GM18517 (cell line): ENCODE data around the gene LPP.
A peak's percentile ranks its signal among the peaks of the same experiment; 100 is the strongest.

ENCODE experiments used
- ATAC-seq: cut with Tn5 transposase; IDR thresholded peaks from one replicate; pipeline ENCODE4 v1.9.1; 2021; ENCODE audit warnings: mild to moderate bottlenecking, moderate library complexity; ENCODE audit not compliant: unreplicated experiment

LPP gene

DNA sequence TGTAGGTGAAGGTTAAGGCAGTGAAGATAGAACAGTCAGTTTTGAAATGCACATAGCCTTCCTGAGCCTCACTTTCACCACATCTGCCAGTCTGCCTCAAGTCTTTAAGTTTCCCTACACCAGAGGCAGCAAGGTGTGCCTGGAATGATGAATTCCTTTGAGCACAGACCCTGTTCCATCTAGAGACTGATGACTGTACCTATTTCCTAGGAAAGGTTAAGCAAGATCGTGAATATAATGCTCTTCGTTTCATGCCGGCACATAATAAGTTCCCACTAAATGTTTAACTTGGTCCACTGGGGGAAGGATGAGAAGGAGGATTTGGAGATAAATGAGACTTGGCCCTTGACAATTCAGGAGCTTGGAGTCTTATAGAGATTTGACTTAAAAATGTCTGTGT is 141.9 kb downstream of the LPP start:
- no peak for ATAC-seq

DNA sequence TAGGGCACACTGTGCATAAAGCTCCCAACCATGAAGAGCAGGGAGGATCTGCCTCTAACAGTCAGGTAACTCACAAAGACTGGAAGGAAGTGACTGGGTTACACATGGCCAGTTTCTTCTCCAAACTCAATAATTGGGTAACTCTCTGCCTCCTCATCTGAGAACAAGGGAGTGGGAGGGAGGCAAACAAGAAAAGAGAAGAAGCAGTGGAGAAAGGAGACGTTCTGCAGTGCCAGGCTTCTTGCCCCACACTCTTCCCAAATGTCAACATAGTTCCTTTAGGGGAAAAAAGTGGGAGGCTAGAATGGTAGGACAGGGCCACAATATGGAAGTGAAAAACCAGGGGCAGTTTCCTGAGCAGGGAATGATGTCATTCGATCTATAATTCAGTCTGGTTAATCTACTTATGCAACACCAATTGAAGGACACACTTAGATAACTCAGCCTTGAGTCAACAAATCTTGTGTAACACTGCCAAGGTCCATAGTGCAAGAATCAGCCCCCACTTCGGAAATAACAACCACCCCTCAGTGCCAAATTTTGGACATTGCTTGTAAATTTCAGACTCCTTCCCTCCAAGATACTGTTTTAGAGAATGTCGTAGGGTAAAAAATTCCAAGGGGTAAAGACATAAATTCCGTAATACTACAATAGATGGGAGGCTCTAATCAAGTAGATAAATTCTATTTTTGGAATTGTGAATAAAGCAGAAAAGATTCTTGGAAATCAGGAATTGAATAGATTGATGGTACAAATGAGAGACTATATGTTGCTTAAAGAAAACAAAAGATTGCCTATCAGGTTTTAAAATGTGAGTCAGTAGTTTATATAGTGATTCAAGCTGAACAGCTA is 143.0 kb downstream of the LPP start:
- no peak for ATAC-seq

GRCh38 chr3:188298585-188298984 is 144.6 kb downstream of the LPP start:
- no peak for ATAC-seq

- ATAC-seq = no peak
These were observed 145.1 kb downstream of the LPP start for GRCh38 chr3:188299068-188299467.

DNA sequence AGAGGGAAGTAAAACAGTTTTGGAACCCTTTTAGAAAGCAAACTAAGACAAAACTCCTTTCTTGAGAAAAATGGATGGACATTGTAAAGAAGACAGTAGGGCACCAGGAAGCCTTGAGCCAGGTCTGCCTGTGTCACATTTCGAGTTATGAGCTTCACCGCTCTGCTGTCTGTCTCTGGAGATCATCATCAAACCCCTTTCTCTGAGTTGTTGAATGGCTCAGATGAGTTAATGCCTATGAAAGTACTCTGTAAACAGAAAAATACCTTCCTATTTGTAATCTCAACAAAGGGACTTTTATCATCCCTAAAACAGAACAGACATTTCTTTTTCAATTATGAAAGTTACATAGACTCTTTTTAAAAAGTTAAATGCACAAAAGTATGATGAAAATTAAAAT is 145.8 kb downstream of the LPP start:
- ATAC-seq = no peak

GRCh38 chr3:188301147-188301546 is 147.2 kb downstream of the LPP start:
- no peak for ATAC-seq

DNA sequence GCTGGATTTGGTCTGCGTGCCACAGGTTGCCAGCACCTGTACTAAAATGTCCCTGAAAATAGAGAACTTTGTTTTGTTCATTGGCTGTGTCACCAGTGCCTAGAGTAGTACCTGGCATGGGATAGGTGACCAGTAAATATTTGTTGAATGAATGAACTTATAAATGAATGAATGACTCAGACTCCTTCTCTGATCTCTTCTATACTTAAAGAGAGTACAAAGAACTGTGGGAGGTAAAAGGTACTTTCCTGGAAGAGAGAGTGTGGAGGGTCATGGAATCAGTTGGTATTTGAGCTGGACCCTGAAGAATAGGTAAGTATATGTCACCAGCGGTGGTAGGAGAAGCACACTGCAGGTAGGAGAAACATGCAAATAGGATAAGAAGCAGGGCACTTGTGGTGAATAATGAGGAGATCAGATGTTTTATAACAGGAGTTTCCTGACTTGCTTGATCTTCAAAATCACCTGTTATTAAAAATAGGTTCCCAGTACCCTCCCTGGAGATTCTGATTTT is 149.4 kb downstream of the LPP start:
- no peak for ATAC-seq

- ATAC-seq = no peak
These were observed 149.9 kb downstream of the LPP start for GRCh38 chr3:188303823-188304222.

DNA sequence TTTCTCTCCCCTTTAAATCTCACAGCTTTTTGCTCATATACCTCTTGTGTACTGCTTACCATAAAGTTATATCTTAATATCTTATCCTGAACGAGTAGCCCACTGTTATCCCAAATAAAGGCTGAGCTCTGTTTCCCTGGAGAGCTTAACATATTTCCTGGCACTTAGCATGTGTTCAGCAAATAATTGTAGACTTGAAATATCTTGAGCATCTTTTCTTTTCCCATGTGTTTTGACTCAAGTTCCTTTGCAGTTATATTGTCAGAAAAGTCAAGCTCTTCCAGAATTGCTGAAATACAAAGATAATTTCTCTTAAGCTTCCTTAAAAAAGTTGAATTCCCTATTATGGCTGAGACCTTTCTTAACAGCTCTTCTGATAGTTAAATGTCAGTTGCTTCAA is 150.5 kb downstream of the LPP start:
- no peak for ATAC-seq

- no peak for ATAC-seq
These were observed 151.3 kb downstream of the LPP start for GRCh38 chr3:188305220-188305619.

- ATAC-seq = no peak
These were observed 152.6 kb downstream of the LPP start for GRCh38 chr3:188306435-188307005.

DNA sequence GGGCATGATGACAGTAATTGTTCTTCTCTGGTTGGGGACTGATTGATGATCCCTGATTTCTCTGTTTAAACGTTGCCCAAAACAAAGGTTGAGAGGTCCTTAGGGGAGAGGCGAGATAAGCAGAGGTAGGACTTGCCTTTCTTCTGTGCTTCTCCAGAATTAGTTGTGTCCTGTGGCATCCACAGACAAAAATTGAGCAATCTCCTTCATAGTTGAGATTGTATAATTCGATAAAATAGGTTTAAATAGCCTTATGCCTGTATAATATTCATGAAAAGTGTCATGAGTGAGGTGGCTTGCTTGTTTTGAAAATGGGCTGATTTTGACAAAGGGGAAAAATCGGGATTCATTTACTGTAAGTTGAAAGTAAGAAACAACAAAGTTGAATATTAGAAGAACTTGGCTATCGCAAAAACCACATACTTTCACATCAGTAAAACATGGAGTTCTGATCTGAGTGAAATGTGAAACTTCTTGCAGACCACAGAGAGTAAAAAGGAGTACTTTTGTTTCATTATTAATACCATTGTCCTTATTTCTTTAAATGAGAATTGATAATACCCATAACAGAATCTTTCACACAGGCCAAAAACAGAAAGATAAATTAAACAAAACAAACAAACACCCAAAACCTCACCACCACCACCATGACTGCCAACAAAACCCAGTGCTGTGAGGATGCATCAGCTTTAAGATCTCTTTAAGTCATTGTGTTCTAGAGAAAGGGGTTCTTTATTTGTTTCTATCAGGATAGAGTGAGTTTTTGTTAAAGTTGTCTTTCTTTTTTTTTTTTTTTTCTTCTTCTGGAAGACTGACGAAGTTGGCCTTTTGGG is 155.7 kb downstream of the LPP start:
- ATAC-seq = peak; percentile 98

DNA sequence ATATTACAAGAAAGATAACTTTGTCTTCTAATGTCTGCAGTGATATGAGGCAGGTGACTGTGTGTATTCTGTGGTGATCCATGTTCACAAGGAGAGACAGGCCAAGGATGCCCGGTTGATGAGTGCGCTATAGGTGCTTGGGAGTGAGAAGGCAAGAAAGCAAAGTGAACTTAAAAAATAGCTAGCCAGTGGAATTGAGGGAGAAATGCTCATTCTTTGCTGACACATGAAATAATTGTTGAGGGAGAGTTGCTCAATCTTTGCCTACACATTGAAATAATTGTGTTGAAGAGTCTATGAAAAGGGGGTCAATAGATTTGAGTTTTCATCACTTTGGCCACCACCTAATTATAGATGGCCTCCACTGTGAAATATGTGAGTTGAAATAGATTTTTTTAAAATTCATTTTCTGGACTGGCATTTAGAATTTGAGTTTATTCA is 156.3 kb downstream of the LPP start:
- ATAC-seq = no peak

GRCh38 chr3:188315553-188315952 is 161.6 kb downstream of the LPP start:
- no peak for ATAC-seq

DNA sequence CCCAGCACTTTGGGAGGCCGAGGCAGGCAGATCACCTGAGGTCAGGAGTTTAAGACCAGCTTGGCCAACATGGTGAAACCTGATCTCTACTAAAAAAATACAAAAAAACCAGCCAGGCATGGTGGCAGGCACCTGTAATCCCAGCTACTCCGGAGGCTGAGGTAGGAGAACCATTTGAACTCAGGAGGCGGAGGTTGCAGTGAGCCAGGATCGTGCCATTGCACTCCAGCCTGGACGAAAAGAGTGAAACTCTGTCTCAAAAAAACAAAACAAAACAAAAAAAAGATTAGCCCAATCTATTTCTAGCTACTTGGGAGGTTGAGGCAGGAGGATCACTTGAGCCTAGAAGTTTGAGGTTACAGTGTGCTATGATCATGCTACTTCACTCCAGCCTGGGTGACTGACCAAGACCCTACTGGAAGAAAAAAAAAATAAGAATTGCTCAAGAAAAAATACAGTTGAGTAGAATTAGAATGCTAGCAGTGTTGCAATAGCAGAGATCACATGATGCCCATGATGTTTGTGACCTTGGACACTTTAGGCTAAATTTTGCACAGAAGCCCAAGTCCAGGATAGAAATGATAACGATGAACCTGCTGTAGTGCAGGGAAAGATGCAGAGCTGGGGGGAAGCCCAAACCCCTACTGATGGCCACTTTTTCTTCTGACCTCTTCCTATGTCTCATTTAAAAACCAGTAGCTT is 162.2 kb downstream of the LPP start:
- no peak for ATAC-seq

DNA sequence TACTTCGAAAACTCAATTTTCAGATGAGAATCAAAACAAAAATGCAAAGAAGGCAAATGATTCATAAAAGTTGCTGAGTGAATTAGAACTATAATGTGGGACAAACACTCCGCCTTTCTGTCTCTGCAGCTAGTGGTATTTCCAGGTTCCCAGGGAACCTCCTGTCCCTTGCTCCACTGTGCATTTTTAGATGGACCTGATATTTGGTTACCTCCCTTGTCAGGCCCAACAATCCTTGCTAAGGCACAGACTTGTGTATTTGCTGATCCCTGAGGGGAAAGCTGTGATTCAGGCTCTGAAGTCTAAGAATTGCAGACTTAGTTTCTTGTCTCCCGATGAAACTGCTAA is 162.7 kb downstream of the LPP start:
- ATAC-seq = no peak

- no peak for ATAC-seq
These were observed 165.6 kb downstream of the LPP start for GRCh38 chr3:188319569-188319968.

GRCh38 chr3:188320757-188321156 is 166.8 kb downstream of the LPP start:
- no peak for ATAC-seq

DNA sequence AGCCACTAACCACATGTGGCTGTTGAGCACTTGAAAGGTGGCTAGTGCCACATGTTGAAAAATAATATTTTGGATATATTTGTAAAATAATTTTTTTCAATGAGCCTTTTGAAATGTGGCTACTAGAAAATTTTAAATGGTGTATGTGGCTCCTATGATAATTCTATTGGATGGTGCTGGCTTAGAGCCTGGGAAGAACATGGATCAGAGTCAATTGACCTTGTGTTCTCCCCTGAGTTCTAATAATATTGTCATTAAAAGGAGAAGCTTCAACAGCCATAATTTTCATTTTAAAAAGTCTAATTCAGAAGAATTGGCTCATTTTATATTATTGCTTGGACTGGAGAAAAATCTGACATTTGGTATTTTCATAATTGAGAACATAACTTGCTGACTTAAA is 167.3 kb downstream of the LPP start:
- no peak for ATAC-seq

DNA sequence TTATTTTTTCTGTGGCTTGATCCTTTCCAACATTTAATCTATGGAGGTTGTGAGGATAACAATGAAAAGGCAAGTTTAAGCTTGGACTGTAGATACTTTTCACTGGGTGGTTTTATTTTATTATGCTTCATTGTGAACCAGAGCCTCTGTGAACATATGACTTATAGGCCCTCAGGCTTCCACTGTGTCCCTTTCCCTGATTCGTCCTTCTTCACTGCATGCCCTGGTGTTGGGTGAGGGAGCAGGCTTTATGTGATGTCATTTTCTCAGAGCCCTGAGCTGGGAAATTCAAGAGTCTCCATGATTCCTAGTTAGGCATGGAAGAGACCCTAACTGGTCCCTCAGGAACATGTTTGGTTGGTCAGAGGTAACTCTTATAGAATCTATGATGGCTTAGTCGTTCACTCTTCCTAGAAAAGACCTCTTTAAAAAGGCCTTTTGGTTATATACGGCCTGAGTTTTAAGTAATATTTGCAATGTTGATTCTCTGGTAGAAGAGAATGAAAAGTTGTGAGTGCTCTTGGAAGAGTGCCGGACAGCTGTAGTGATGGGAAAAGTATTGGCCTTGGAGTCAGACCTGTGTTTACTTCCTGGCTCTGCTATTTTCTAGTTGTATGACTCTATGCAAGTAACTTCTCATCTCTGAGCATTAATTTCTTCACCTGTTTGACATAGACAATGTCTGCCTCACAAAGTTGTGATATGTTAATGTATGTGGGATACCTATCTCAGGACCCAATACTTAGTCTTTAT is 168.4 kb downstream of the LPP start:
- no peak for ATAC-seq
